GM12878 (cell line): ENCODE data around the gene DRD2. TPM values are rescaled to one million over a fixed set of nuclear protein-coding genes. Genes with fewer than 3 reads are reported as not detected.

ENCODE experiments used
- ATAC-seq: fragments of 200-7000 bp; cut with Tn5 transposase; 3 replicates; pipeline ENCODE4 v1.9.1; 2020; ENCODE audit warnings: mild to moderate bottlenecking, moderate library complexity
- BruUV-seq: library from RNA; stranded (reverse); fragments of 400-500 nt; replicated peaks from 2 replicates; lab custom pipeline; 2021; lab: Mats Ljungman, UMichigan
- CTCF ChIA-PET: fragments of 300-600 bp; sonication (Branson Sonifier 250); formaldehyde crosslinking; extraction: SDS; loops from one replicate; lab custom pipeline; 2021; ENCODE audit warnings: inconsistent platforms; lab: Yijun Ruan, JAX
- POLR2A ChIA-PET: fragments of 350-600 bp; formaldehyde crosslinking; extraction: SDS; loops from one replicate; lab custom pipeline; 2021; ENCODE audit warnings: inconsistent platforms; lab: Charles Lee
- RAD21 ChIA-PET: fragments of 300-600 bp; sonication (Branson Sonifier 250); formaldehyde crosslinking; loops from one replicate; lab custom pipeline; 2023; ENCODE audit warnings: antibody characterized with exemption; ENCODE audit not compliant: unreplicated experiment; lab: Charles Lee
- SMC1A ChIA-PET: fragments of 300-600 bp; sonication (Branson Sonifier 250); formaldehyde crosslinking; loops from one replicate; lab custom pipeline; 2023; ENCODE audit not compliant: unreplicated experiment, uncharacterized antibody; lab: Charles Lee
- DNase-seq: peaks from one replicate; pipeline ENCODE4 v3.0.0-alpha.2; 2011; ENCODE audit warnings: low read depth, low spot score
- FAIRE-seq: peaks from 3 replicates; lab custom pipeline; 2011; peaks lifted over from hg19 to GRCh38; lab: Jason Lieb, UNC
- H2AFZ ChIP-seq: 2 replicates; pipeline ENCODE4 v1.6.0; 2011; ENCODE audit warnings: low read depth, low read length, control low read depth; ENCODE audit not compliant: control insufficient read depth
- H3K27ac ChIP-seq: 2 replicates; pipeline ENCODE4 v1.5.1; 2011; ENCODE audit warnings: control low read depth; ENCODE audit not compliant: control insufficient read depth, insufficient read depth
- H3K27me3 ChIP-seq, 2 experiments: replicated peaks in 1 of 2; 2 replicates each; pipeline versions ENCODE4 v1.6.0 to v1.6.1; 2011; ENCODE audit warnings: low read length in 1 of 2; ENCODE audit not compliant: control insufficient read depth in 2 of 2, insufficient read depth in 2 of 2
- H3K36me3 ChIP-seq, 2 experiments: 2 replicates each; pipeline ENCODE4 v1.5.1; 2011; ENCODE audit warnings: low read length in 1 of 2; ENCODE audit not compliant: control insufficient read depth in 2 of 2, insufficient read depth in 2 of 2
- H3K4me1 ChIP-seq: 2 replicates; pipeline ENCODE4 v1.6.1; 2011; ENCODE audit warnings: mild to moderate bottlenecking, low read length, moderate library complexity, mixed read lengths; ENCODE audit not compliant: control insufficient read depth, insufficient read depth
- H3K4me2 ChIP-seq: 2 replicates; pipeline ENCODE4 v1.6.0; 2011; ENCODE audit warnings: control low read depth; ENCODE audit not compliant: control insufficient read depth, insufficient read depth
- H3K4me3 ChIP-seq: fragments of 200-600 bp; sonication (generic); 2 replicates; pipeline ENCODE4 v1.5.1; 2016
- H3K79me2 ChIP-seq: 2 replicates; pipeline ENCODE4 v1.6.0; 2011; ENCODE audit warnings: low read length; ENCODE audit not compliant: control insufficient read depth, insufficient read depth
- H3K9ac ChIP-seq: 2 replicates; pipeline ENCODE4 v1.8.0; 2011; ENCODE audit warnings: low read length, control low read depth, mixed read lengths; ENCODE audit not compliant: control insufficient read depth, insufficient read depth
- H3K9me3 ChIP-seq: replicated peaks from 3 replicates; pipeline ENCODE4 v1.5.1; 2011; ENCODE audit warnings: mild to moderate bottlenecking, low read length; ENCODE audit not compliant: control insufficient read depth, insufficient read depth
- H4K20me1 ChIP-seq: 2 replicates; pipeline ENCODE4 v1.6.0; 2011; ENCODE audit not compliant: control insufficient read depth, insufficient read depth
- BCL11A ChIP-seq: IDR thresholded peaks from 2 replicates; pipeline ENCODE4 v1.6.1; 2011; ENCODE audit warnings: low read depth, low read length
- BCL3 ChIP-seq: IDR thresholded peaks from 2 replicates; pipeline ENCODE4 v1.6.1; 2011; ENCODE audit warnings: borderline replicate concordance, low read depth, mild to moderate bottlenecking, moderate library complexity, low read length; ENCODE audit not compliant: insufficient read depth, poor library complexity, severe bottlenecking
- CREM ChIP-seq: IDR thresholded peaks from 2 replicates; pipeline ENCODE4 v1.6.1; 2014; ENCODE audit warnings: antibody characterized with exemption, low read depth
- DPF2 ChIP-seq: fragments of 450-650 bp; IDR thresholded peaks from 2 replicates; pipeline ENCODE4 v1.6.1; 2017; ENCODE audit warnings: mild to moderate bottlenecking
- FOXM1 ChIP-seq: IDR thresholded peaks from 2 replicates; pipeline ENCODE4 v1.6.1; 2012; ENCODE audit warnings: low read depth, mild to moderate bottlenecking, inconsistent platforms, low read length, moderate library complexity
- HDAC2 ChIP-seq: fragments of 200-600 bp; sonication (generic); IDR thresholded peaks from 2 replicates; pipeline ENCODE4 v1.6.1; 2017
- HDAC6 ChIP-seq: fragments of 200-600 bp; sonication (generic); IDR thresholded peaks from one replicate; pipeline ENCODE4 v1.8.0; 2017; ENCODE audit warnings: antibody characterized with exemption; ENCODE audit not compliant: unreplicated experiment
- KLF5 ChIP-seq: fragments of 450-650 bp; IDR thresholded peaks from 2 replicates; pipeline ENCODE4 v1.6.1; 2014; ENCODE audit warnings: mild to moderate bottlenecking; ENCODE audit not compliant: partially characterized antibody
- MLLT1 ChIP-seq: fragments of 450-650 bp; IDR thresholded peaks from 2 replicates; pipeline ENCODE4 v1.6.1; 2016; ENCODE audit warnings: mild to moderate bottlenecking
- NFXL1 ChIP-seq: fragments of 450-650 bp; IDR thresholded peaks from 2 replicates; pipeline ENCODE4 v1.6.1; 2017; ENCODE audit warnings: antibody characterized with exemption, mild to moderate bottlenecking, borderline replicate concordance
- PKNOX1 ChIP-seq: fragments of 450-650 bp; IDR thresholded peaks from 2 replicates; pipeline ENCODE4 v1.6.1; 2016; ENCODE audit warnings: mild to moderate bottlenecking
- POU2F2 ChIP-seq: IDR thresholded peaks from 3 replicates; pipeline ENCODE4 v1.6.1; 2011; ENCODE audit warnings: low read depth, mild to moderate bottlenecking, low read length, borderline replicate concordance
- SP1 ChIP-seq: IDR thresholded peaks from one replicate; pipeline ENCODE4 v1.6.1; 2011; ENCODE audit warnings: low read depth, low read length
- USF2 ChIP-seq: IDR thresholded peaks from 2 replicates; pipeline ENCODE4 v1.6.1; 2011; ENCODE audit warnings: low read depth, low read length, improper control_type of control experiment, borderline replicate concordance
- YY1 ChIP-seq: IDR thresholded peaks from 2 replicates; pipeline ENCODE4 v1.6.1; 2011; ENCODE audit warnings: low read depth, mild to moderate bottlenecking, low read length
- WGBS: methylation state at CpG from one replicate; pipeline ENCODE4 v1.1.6; 2016; ENCODE audit warnings: low lambda C conversion rate; ENCODE audit not compliant: insufficient replicate concordance, insufficient coverage; ENCODE audit errors: missing lambda C conversion rate; 5-methylcytosine and 5-hydroxymethylcytosine counted together
- in situ Hi-C: fragments of 300-500 bp; cut with MboI; formaldehyde crosslinking; loops from 9 replicates; pipeline ENCODE4 v1.14.3; 2018; ENCODE audit warnings: mixed read lengths
- intact Hi-C: fragments of 100-400 bp; cut with micrococcal nuclease; formaldehyde crosslinking; loops from one replicate; pipeline ENCODE4 v1.14.2; 2022; ENCODE audit not compliant: unreplicated experiment
- polyA plus RNA-seq, 11 experiments: library from polyadenylated mRNA; depleted of rRNA in 4 of 11; unstranded in 6 of 11; stranded (reverse) in 5 of 11; fragments of >200 nt; fragmentation: Nextera tagmentation in 4 of 11; fragmentation: Illumina TruSeq in 1 of 11; extraction: Ambion mirVana in 4 of 11; extraction: Trizol in 1 of 11; gene quantifications; 1 replicate in 1 of 11; 2 replicates in 10 of 11; pipeline versions ENCODE4 v1.2.1 to v1.2.3, GENCODE V29; 2011 to 2016; ENCODE audit warnings: inconsistent platforms in 2 of 11, missing spikeins in 2 of 11, low read depth in 1 of 11
- total RNA-seq, 4 experiments: library from RNA; depleted of rRNA in 3 of 4; stranded (reverse); fragments of >200 nt in 3 of 4; fragmentation: Illumina TruSeq in 1 of 4; extraction: Trizol in 1 of 4; gene quantifications; 2 replicates each; pipeline versions ENCODE4 v1.2.1 to v1.2.3, GENCODE V29; 2013 to 2021
- TF ChIP-seq, protein P1 (sequence below): IDR thresholded peaks from 2 replicates; pipeline ENCODE4 v1.6.1; 2012; ENCODE audit warnings: mild to moderate bottlenecking, low read depth, low read length

Gene DRD2
- total and polyA plus RNA-seq, 10 of the 15 experiments (the other 5 are each of a cell fraction or from before 2014, with no cell fraction given), result not detected

DNA sequence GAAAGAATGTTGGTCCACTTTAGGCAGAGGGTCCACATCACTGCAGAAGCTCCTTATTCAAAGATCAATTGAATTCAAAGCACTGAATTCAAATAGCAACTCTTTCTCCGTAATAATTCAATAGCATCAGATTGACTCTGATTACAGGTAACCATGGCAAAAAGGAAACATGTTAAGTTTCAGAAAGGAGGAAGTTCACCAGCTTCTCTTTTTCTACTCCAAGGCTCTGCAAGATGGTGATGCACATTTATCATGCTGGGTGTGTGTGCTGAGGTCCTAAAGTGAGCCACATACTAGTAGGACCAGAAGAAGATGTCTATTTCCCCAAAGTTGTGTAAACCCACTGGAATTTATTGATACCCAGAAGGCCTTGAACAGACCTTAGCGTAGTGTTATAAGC is 18.0 kb upstream of the DRD2 start:
- Histone ChIP-seq H3K4me2 (no peak overlapping the region), H3K27me3 (no peaks in the 10 kb centered on the region), H3K79me2 (no peaks in the 10 kb centered on the region), H3K27ac (no peak overlapping the region), H3K36me3 (no peaks in the 10 kb centered on the region), H2AFZ (no peak overlapping the region), H4K20me1 (no peaks in the 10 kb centered on the region), H3K4me3 (no peak overlapping the region), H3K4me1 (no peaks in the 10 kb centered on the region), H3K9ac (no peak overlapping the region), H3K9me3 (no peaks in the 10 kb centered on the region)
- WGBS, result 15% methylated on average over 2 of the region's 2 CpGs
- DNase-seq, result no peak
- in situ Hi-C loops (no loop called here), intact Hi-C loops (no loop called here)
- CTCF ChIA-PET, result interaction anchor here (1.6 kb wide), 1 partner anchor 188 kb away, joined by 10 read pairs; no protein-coding TSS in a partner anchor
- FAIRE-seq, result no peak
- SMC1A ChIA-PET, result no interaction called here
- BruUV-seq, result no TSS peak
- RAD21 ChIA-PET, result interaction anchor here (1.4 kb wide), 1 partner anchor 187 kb away, joined by 5 read pairs; no protein-coding TSS in a partner anchor
- ATAC-seq, result no peak
- POLR2A ChIA-PET, result no interaction called here
- TF ChIP-seq CREM, result no peak
- no peak for TF ChIP-seq NFXL1
- TF ChIP-seq USF2, result no peak
- TF ChIP-seq KLF5, result no peak
- TF ChIP-seq HDAC2, result no peak
- TF ChIP-seq BCL3, result no peak
- no peak for TF ChIP-seq DPF2
- no peak for TF ChIP-seq PKNOX1
- no peak for TF ChIP-seq SP1
- TF ChIP-seq HDAC6, result no peak
- no peak for TF ChIP-seq BCL11A
- no peak for TF ChIP-seq YY1
- no peak for TF ChIP-seq MLLT1
- TF ChIP-seq, protein P1, sequence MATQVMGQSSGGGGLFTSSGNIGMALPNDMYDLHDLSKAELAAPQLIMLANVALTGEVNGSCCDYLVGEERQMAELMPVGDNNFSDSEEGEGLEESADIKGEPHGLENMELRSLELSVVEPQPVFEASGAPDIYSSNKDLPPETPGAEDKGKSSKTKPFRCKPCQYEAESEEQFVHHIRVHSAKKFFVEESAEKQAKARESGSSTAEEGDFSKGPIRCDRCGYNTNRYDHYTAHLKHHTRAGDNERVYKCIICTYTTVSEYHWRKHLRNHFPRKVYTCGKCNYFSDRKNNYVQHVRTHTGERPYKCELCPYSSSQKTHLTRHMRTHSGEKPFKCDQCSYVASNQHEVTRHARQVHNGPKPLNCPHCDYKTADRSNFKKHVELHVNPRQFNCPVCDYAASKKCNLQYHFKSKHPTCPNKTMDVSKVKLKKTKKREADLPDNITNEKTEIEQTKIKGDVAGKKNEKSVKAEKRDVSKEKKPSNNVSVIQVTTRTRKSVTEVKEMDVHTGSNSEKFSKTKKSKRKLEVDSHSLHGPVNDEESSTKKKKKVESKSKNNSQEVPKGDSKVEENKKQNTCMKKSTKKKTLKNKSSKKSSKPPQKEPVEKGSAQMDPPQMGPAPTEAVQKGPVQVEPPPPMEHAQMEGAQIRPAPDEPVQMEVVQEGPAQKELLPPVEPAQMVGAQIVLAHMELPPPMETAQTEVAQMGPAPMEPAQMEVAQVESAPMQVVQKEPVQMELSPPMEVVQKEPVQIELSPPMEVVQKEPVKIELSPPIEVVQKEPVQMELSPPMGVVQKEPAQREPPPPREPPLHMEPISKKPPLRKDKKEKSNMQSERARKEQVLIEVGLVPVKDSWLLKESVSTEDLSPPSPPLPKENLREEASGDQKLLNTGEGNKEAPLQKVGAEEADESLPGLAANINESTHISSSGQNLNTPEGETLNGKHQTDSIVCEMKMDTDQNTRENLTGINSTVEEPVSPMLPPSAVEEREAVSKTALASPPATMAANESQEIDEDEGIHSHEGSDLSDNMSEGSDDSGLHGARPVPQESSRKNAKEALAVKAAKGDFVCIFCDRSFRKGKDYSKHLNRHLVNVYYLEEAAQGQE, result no peak
- TF ChIP-seq FOXM1, result no peak
- TF ChIP-seq POU2F2, result no peak
